Kidney (tissue), 14 donors: Measurements from ENCODE around the gene PHLDB1. TPM values are rescaled to one million over a fixed set of nuclear protein-coding genes. Genes with fewer than 3 reads are reported as not detected.
"Not testable (repeated sequence)": the region's sequence is repeated elsewhere in the genome, so short reads cannot be mapped to it uniquely, and the experiment has no call there.

ENCODE experiments used
- DNase-seq, 5 donors: peaks; one replicate each; pipeline ENCODE4 v3.0.0-alpha.2; 2013 to 2020
- FAIRE-seq: peaks from 2 replicates; lab custom pipeline; 2012; peaks lifted over from hg19 to GRCh38; lab: Jason Lieb, UNC
- H3K27ac ChIP-seq, 2 donors: one replicate each; pipeline ENCODE4 v1.7.0; 2013; ENCODE audit warnings: low read depth in 2 of 2, low read length in 2 of 2, inconsistent platforms in 1 of 2
- H3K27me3 ChIP-seq: one replicate; pipeline ENCODE4 v1.7.1; 2013; ENCODE audit warnings: low read length, inconsistent platforms; ENCODE audit not compliant: control insufficient read depth, insufficient read depth
- H3K36me3 ChIP-seq, 3 donors: one replicate each; pipeline versions ENCODE4 v1.7.0 to v1.7.1; 2013; ENCODE audit warnings: low read length in 3 of 3, control low read depth in 1 of 3, inconsistent platforms in 1 of 3; ENCODE audit not compliant: insufficient read depth in 3 of 3, control insufficient read depth in 2 of 3
- H3K4me1 ChIP-seq, 3 donors: one replicate each; pipeline versions ENCODE4 v1.7.0 to v1.7.1; 2013; ENCODE audit warnings: low read length in 3 of 3, inconsistent platforms in 1 of 3, low read depth in 1 of 3; ENCODE audit not compliant: control insufficient read depth in 2 of 3, insufficient read depth in 2 of 3
- H3K4me3 ChIP-seq, 3 donors: one replicate each; pipeline versions ENCODE4 v1.7.0 to v1.8.1; 2013; ENCODE audit warnings: low read length in 3 of 3, control low read depth in 1 of 3, inconsistent platforms in 1 of 3
- H3K9ac ChIP-seq, 3 donors: one replicate each; pipeline versions ENCODE4 v1.7.0 to v1.7.1; 2013; ENCODE audit warnings: low read length in 3 of 3, control low read depth in 1 of 3, inconsistent platforms in 1 of 3
- H3K9me3 ChIP-seq, 3 donors: one replicate each; pipeline versions ENCODE4 v1.7.0 to v1.7.1; 2013; ENCODE audit warnings: low read length in 3 of 3, control low read depth in 1 of 3, inconsistent platforms in 1 of 3; ENCODE audit not compliant: control insufficient read depth in 2 of 3, insufficient read depth in 1 of 3
- intact Hi-C: fragments of 100-400 bp; cut with DNase I; formaldehyde crosslinking; loops from one replicate; pipeline ENCODE4 v1.11.1; 2022
- polyA plus RNA-seq: library from polyadenylated mRNA; stranded (reverse); fragments of 350-450 nt; fragmentation: Illumina TruSeq; extraction: RNeasy Lipid Tissue Mini Kit (QIAGEN cat#74804); gene quantifications from one replicate; pipeline ENCODE4 v1.2.3, GENCODE V29; 2014; ENCODE audit warnings: low read depth, low replicate concordance; ENCODE audit not compliant: insufficient read depth
- total RNA-seq: library from RNA; stranded (reverse); fragmentation: NEBNext Ultra II Directional; extraction: Animal tissue kit (Norgen Biotek cat#: 25700); gene quantifications from one replicate; pipeline ENCODE4 v1.2.1, GENCODE V29; 2021
- TF ChIP-seq, protein P1 (sequence below): IDR thresholded peaks from 3 replicates; pipeline ENCODE4 v1.5.1; 2012; ENCODE audit warnings: mild to moderate bottlenecking, moderate library complexity, borderline replicate concordance; ENCODE audit not compliant: insufficient read depth; ENCODE audit errors: extremely low read depth
- donor health status: control.
- donor health status: control.
- donor health status: control.
- donor health status: control.
- donor health status: control.
- donor health status: DM: yes; HTN: yes; CAD: no.
- donor health status: Normal renal cell carcinoma (clear cell type).

The PHLDB1 gene
- total and polyA plus RNA-seq, 2 donors from 2014 or later, result 39.1 to 118 TPM

DNA sequence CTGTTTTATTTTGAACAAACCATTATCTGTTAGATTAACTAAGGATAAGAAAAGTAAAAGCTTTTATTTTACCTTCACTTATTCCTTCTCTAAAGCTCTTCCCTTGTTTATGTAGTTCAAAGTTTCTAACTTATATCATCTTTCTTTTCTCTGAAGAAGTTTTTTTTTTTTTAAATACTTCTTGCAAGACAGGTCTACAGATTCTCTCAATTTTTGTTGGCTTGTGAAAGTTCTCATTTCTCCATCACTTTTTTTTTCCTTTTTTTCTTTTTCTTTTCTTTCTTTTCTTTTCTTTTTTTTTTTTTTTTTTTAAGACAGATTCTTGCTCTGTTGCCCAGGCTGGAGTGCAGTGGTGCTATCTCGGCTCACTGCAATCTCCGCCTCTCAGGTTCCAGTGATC is 76.8 kb downstream of the PHLDB1 start:
- DNase-seq (no peak), FAIRE-seq (no peak)
- intact Hi-C loops, result no loop called here
- no peaks in the 10 kb centered on the region for H3K9me3 ChIP-seq
- no peak overlapping the region for H3K4me3 ChIP-seq
- TF ChIP-seq, protein P1, sequence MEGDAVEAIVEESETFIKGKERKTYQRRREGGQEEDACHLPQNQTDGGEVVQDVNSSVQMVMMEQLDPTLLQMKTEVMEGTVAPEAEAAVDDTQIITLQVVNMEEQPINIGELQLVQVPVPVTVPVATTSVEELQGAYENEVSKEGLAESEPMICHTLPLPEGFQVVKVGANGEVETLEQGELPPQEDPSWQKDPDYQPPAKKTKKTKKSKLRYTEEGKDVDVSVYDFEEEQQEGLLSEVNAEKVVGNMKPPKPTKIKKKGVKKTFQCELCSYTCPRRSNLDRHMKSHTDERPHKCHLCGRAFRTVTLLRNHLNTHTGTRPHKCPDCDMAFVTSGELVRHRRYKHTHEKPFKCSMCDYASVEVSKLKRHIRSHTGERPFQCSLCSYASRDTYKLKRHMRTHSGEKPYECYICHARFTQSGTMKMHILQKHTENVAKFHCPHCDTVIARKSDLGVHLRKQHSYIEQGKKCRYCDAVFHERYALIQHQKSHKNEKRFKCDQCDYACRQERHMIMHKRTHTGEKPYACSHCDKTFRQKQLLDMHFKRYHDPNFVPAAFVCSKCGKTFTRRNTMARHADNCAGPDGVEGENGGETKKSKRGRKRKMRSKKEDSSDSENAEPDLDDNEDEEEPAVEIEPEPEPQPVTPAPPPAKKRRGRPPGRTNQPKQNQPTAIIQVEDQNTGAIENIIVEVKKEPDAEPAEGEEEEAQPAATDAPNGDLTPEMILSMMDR, result no peak
- H3K36me3 ChIP-seq, result no peaks in the 10 kb centered on the region
- H3K4me1 ChIP-seq, result peaks cover 0 to 4% (median 3%) of the 10 kb centered on the region in 3 donors
- no peak overlapping the region for H3K27ac ChIP-seq
- H3K27me3 ChIP-seq, result no peaks in the 10 kb centered on the region
- no peak overlapping the region for H3K9ac ChIP-seq

DNA sequence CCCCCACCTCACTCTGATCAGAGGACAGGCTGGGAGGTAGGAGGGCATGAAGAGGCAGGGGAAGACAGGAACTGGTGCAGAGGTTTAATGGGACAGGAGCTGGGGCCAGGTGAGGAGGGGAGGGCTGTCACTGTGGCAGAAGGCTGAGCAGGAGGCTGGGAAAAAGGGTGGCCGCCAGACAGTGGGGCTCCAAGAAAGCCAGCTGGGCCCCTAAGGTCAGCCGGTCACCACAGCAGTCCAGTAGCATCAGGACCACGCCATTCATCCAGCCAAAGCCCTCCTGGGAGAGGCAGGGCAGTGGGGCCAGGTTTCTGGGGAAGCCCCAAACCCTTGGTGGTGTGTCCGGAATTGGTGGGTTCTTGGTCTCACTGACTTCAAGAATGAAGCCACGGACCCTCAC is 80.5 kb downstream of the PHLDB1 start:
- TF ChIP-seq, protein P1, result no peak
- Histone ChIP-seq H3K4me1 (peaks cover 0 to 7% (median 0%) of the 10 kb centered on the region in 3 donors), H3K36me3 (no peaks in the 10 kb centered on the region), H3K27me3 (no peaks in the 10 kb centered on the region), H3K9me3 (no peaks in the 10 kb centered on the region), H3K27ac (no peak overlapping the region), H3K9ac (no peak overlapping the region), H3K4me3 (no peak overlapping the region)
- intact Hi-C loops, result loop anchor here (2.0 kb wide), 1 partner anchor 269 kb away; the partner anchor contains the start of gene UPK2
- DNase-seq (no peak), FAIRE-seq (no peak)

DNA sequence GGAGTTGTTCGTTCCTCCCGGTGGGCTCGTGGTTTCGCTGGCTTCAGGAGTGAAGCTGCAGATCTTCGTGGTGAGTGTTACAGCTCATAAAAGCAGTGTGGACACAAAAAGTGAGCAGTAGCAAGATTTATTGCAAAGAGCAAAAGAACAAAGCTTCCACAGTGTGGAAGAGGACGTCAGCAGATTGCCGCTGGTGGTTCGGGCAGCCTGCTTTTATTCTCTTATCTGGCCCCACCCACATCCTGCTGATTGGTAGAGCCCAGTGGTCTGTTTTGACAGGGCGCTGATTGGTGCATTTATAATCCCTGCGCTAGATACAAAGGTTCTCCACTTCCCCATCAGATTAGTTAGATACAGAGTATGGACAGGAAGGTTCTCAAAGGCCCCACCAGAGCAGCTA is 80.9 kb downstream of the PHLDB1 start:
- FAIRE-seq, H3K9ac ChIP-seq, H3K27ac ChIP-seq, H3K36me3 ChIP-seq, H3K27me3 ChIP-seq, DNase-seq, H3K4me3 ChIP-seq, H3K9me3 ChIP-seq, H3K4me1 ChIP-seq: not testable (repeated sequence)
- intact Hi-C loops, result loop anchor here (2.0 kb wide), 1 partner anchor 268 kb away; the partner anchor contains the start of gene UPK2

DNA sequence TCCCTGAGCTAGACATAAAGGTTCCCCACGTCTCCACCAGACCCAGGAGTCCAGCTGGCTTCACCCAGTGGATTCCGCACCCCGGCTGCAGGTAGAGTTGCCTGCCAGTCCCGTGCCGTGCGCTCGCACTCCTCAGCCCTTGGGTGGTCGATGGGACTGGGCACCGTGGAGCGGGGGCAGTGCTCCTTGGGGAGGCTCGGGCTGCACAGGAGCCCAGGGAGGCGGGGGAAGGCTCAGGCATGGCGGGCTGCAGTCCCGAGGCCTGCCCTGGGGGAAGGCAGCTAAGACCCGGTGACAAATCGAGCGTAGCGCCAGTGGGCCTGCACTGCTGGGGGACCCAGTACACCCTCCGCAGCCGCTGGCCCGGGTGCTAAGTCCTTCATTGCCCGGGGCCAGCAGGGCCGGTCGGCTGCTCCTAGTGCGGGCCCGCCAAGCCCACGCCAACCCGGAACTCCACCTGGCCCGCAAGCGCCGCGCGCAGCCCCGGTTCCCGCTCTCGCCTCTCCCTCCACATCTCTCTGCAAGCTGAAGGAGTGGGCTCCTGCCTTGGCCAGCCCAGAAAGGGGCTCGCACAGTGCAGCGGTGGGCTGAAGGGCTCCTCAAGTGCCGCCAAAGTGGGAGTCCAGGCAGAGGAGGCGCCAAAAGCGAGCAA is 81.6 kb downstream of the PHLDB1 start:
- peak overlapping the region in 1 of 2 donors; percentile 57 for H3K27ac ChIP-seq
- no peaks in the 10 kb centered on the region for H3K9me3 ChIP-seq
- no peak overlapping the region for H3K9ac ChIP-seq
- FAIRE-seq, result no peak
- no peaks in the 10 kb centered on the region for H3K27me3 ChIP-seq
- no peaks in the 10 kb centered on the region for H3K36me3 ChIP-seq
- peak in 1 of 5 donors; percentile 76 for DNase-seq
- TF ChIP-seq, protein P1, result no peak
- no peak overlapping the region for H3K4me3 ChIP-seq
- intact Hi-C loops, result loop anchor here (2.0 kb wide), 1 partner anchor 268 kb away; the partner anchor contains the start of gene UPK2
- H3K4me1 ChIP-seq, result peaks cover 0 to 7% (median 0%) of the 10 kb centered on the region in 3 donors
